Measurements from ENCODE around the gene GPC3.

- TF ChIP-seq CTCF (conservative IDR thresholded peaks at IDR 0.05; ENCODE audit: low read depth in 2 of 2) (no peak), ETS1 (IDR thresholded peaks at IDR 0.05) (no peak), ZNF331 (CRISPR knock-in tag; IDR thresholded peaks at IDR 0.05; ENCODE audit: low read depth) (no peak), REST (IDR thresholded peaks at IDR 0.05; ENCODE audit: unreplicated experiment) (no peak)
These were observed 455.8 kb downstream of the GPC3 start for GRCh38 chrX:133529578-133529977.

Data from GM23338 (cell line).